ENCODE data around the gene TCF7. TPM values are rescaled to one million over a fixed set of nuclear protein-coding genes. Genes with fewer than 3 reads are reported as not detected.

TCF7 gene
- total RNA-seq, 1 experiment from 2014 or later, result 16.8 TPM

DNA sequence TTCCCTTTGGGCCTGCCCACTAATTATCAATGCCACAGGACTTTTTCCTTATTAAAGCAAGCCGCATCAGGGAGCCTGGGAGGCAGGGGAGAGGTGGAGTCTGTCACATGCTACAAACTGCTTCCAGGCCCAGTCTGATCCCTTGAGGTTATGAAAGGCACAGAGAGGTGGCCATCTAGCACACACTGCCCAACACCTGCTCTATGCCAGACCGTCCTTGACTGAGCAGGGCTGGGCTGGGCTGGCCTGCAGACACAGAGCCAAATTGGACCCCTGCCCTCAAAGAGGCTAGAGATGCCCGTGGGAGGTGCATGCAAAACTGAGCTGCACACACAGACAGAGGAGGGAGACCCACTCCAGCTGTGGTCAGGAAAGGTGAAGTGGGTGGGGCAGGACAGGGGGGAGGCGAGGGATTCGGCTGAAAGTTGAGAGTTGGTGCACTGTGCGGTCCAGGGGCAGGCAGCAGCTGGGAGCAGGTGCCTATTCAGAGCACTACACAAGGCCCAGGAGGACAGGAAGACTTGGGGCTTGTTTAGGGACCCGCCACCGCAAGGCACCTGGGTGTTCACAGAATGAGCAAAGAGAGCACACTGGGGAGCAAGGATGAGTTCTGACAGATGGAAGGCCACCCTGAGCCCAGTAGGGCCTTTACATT, 36.4 kb upstream of the TCF7 start:
- CTCF ChIA-PET, result interaction anchor here (1.3 kb wide), 2 partner anchors 8 to 19 kb away, joined by 3 read pairs; no protein-coding TSS in a partner anchor
- H3K9me3 Mint-ChIP-seq (ENCODE audit: low read depth, unreplicated experiment), result no peaks in the 10 kb centered on the region
- H3K27ac Mint-ChIP-seq (ENCODE audit: unreplicated experiment), result no peak overlapping the region
- no peaks in the 10 kb centered on the region for H3K27me3 Mint-ChIP-seq (ENCODE audit: unreplicated experiment)
- intact Hi-C loops (cut with micrococcal nuclease; ENCODE audit: unreplicated experiment), result no loop called here
- no peak for DNase-seq
- BruUV-seq (replicated peaks), result no TSS peak
- no peaks in the 10 kb centered on the region for H3K4me1 Mint-ChIP-seq (ENCODE audit: low read depth, unreplicated experiment)
- no peaks in the 10 kb centered on the region for H3K36me3 Mint-ChIP-seq (ENCODE audit: insufficient read depth, unreplicated experiment)
- H3K4me3 Mint-ChIP-seq (ENCODE audit: low read depth, unreplicated experiment), result no peak overlapping the region
- TF ChIP-seq, protein P1, sequence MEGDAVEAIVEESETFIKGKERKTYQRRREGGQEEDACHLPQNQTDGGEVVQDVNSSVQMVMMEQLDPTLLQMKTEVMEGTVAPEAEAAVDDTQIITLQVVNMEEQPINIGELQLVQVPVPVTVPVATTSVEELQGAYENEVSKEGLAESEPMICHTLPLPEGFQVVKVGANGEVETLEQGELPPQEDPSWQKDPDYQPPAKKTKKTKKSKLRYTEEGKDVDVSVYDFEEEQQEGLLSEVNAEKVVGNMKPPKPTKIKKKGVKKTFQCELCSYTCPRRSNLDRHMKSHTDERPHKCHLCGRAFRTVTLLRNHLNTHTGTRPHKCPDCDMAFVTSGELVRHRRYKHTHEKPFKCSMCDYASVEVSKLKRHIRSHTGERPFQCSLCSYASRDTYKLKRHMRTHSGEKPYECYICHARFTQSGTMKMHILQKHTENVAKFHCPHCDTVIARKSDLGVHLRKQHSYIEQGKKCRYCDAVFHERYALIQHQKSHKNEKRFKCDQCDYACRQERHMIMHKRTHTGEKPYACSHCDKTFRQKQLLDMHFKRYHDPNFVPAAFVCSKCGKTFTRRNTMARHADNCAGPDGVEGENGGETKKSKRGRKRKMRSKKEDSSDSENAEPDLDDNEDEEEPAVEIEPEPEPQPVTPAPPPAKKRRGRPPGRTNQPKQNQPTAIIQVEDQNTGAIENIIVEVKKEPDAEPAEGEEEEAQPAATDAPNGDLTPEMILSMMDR (IDR thresholded peaks at IDR 0.05; ENCODE audit: unreplicated experiment), result no peak

GRCh38 chr5:134079748-134080581, 34.5 kb upstream of the TCF7 start:
- CTCF ChIA-PET, result interaction anchor here (0.6 to 0.7 kb wide), 2 partner anchors 49 to 85 kb away, joined by 3 read pairs; no protein-coding TSS in a partner anchor

GRCh38 chr5:134082264-134082992, 32.1 kb upstream of the TCF7 start:
- CTCF ChIA-PET, result interaction anchor here (0.6 kb wide), 1 partner anchor 74 kb away, joined by 7 read pairs; no protein-coding TSS in a partner anchor
- Mint-ChIP-seq H3K4me3 (ENCODE audit: low read depth, unreplicated experiment) (no peak overlapping the region), H3K9me3 (ENCODE audit: low read depth, unreplicated experiment) (no peaks in the 10 kb centered on the region), H3K27ac (ENCODE audit: unreplicated experiment) (no peak overlapping the region), H3K27me3 (ENCODE audit: unreplicated experiment) (no peaks in the 10 kb centered on the region), H3K36me3 (ENCODE audit: insufficient read depth, unreplicated experiment) (no peaks in the 10 kb centered on the region), H3K4me1 (ENCODE audit: low read depth, unreplicated experiment) (no peaks in the 10 kb centered on the region)
- TF ChIP-seq, protein P1 (IDR thresholded peaks at IDR 0.05; ENCODE audit: unreplicated experiment), result no peak
- intact Hi-C loops (cut with micrococcal nuclease; ENCODE audit: unreplicated experiment), result no loop called here
- no TSS peak for BruUV-seq (replicated peaks)
- DNase-seq, result no peak

More at GRCh38 chr5:134079748-134080581, 34.5 kb upstream of the TCF7 start:
- TF ChIP-seq, protein P1 (IDR thresholded peaks at IDR 0.05; ENCODE audit: unreplicated experiment), result no peak
- Mint-ChIP-seq H3K27ac (ENCODE audit: unreplicated experiment) (no peak overlapping the region), H3K4me1 (ENCODE audit: low read depth, unreplicated experiment) (no peaks in the 10 kb centered on the region), H3K9me3 (ENCODE audit: low read depth, unreplicated experiment) (no peaks in the 10 kb centered on the region), H3K4me3 (ENCODE audit: low read depth, unreplicated experiment) (no peak overlapping the region), H3K27me3 (ENCODE audit: unreplicated experiment) (no peaks in the 10 kb centered on the region), H3K36me3 (ENCODE audit: insufficient read depth, unreplicated experiment) (no peaks in the 10 kb centered on the region)
- intact Hi-C loops (cut with micrococcal nuclease; ENCODE audit: unreplicated experiment), result no loop called here
- no peak for DNase-seq
- BruUV-seq (replicated peaks), result no TSS peak

DNA sequence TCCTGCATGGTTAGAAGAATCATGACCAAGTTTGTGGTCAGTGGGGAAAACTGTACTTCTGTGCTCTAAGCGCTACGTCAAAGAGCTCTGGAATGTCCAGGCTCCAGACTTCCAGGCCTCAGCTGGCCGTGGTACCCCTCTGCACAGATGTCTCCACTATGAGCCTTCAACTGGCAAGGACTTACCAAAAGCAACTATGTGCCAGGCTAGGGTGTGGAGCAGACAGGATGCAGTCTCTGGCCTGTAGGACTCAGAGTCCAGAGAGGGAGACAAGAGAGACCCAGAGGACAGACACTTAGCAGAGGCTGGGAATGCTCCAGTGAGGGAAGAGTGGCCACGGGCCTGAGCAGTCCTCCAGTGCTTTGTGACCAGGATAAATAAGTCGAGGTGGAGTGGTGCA, 31.0 kb upstream of the TCF7 start:
- DNase-seq, result no peak
- Mint-ChIP-seq H3K4me3 (ENCODE audit: low read depth, unreplicated experiment) (no peak overlapping the region), H3K27ac (ENCODE audit: unreplicated experiment) (no peak overlapping the region), H3K36me3 (ENCODE audit: insufficient read depth, unreplicated experiment) (no peaks in the 10 kb centered on the region), H3K27me3 (ENCODE audit: unreplicated experiment) (no peaks in the 10 kb centered on the region), H3K9me3 (ENCODE audit: low read depth, unreplicated experiment) (no peaks in the 10 kb centered on the region), H3K4me1 (ENCODE audit: low read depth, unreplicated experiment) (no peaks in the 10 kb centered on the region)
- CTCF ChIA-PET, result no interaction called here
- no TSS peak for BruUV-seq (replicated peaks)
- TF ChIP-seq, protein P1 (IDR thresholded peaks at IDR 0.05; ENCODE audit: unreplicated experiment), result no peak
- intact Hi-C loops (cut with micrococcal nuclease; ENCODE audit: unreplicated experiment), result no loop called here
